B cell (primary cell): Measurements from ENCODE around the gene CADM1. TPM values are rescaled to one million over a fixed set of nuclear protein-coding genes. Genes with fewer than 3 reads are reported as not detected.
A peak's percentile ranks its signal among the peaks of the same experiment; 100 is the strongest.

Source experiments
- ATAC-seq: fragments of 200-7000 bp; cut with Tn5 transposase; one replicate; pipeline ENCODE4 v1.10.0; 2021; ENCODE audit warnings: low read depth, mild to moderate bottlenecking, moderate number of reproducible peaks, moderate library complexity
- CTCF ChIA-PET: fragments of 350-600 bp; sonication (Branson Sonifier 250); formaldehyde crosslinking; loops from one replicate; lab custom pipeline; 2021; ENCODE audit warnings: antibody characterized with exemption, inconsistent platforms; lab: Charles Lee
- POLR2A ChIA-PET: fragments of 350-600 bp; sonication (Branson Sonifier 250); formaldehyde crosslinking; loops from one replicate; lab custom pipeline; 2021; ENCODE audit warnings: antibody characterized with exemption; lab: Charles Lee
- DNase-seq: peaks from one replicate; pipeline ENCODE4 v3.0.0; 2013
- H2AFZ ChIP-seq: 2 replicates; pipeline ENCODE4 v1.6.1; 2012; ENCODE audit warnings: mild to moderate bottlenecking, low read depth, low read length; ENCODE audit not compliant: insufficient read depth, poor library complexity, severe bottlenecking
- H3K27ac ChIP-seq, 2 donors: 1 replicate in 1 of 2; 2 replicates in 1 of 2; pipeline ENCODE4 v1.5.1; 2012 to 2013; ENCODE audit warnings: low read length in 2 of 2, mild to moderate bottlenecking in 2 of 2, moderate library complexity in 1 of 2
- H3K27me3 ChIP-seq, 4 experiments: fragments of 200-600 bp in 1 of 4; sonication (generic) in 1 of 4; replicated peaks in 1 of 4; 1 replicate in 2 of 4; 2 replicates in 2 of 4; pipeline versions ENCODE4 v1.6.1 to v1.7.0; 2013 to 2016; ENCODE audit warnings: low read length in 3 of 4, mild to moderate bottlenecking in 2 of 4, mixed read lengths in 1 of 4, moderate library complexity in 1 of 4; ENCODE audit not compliant: insufficient read depth in 4 of 4, control insufficient read depth in 3 of 4; ENCODE audit errors: control extremely low read depth in 1 of 4
- H3K36me3 ChIP-seq, 2 experiments: replicated peaks in 1 of 2; 1 replicate in 1 of 2; 2 replicates in 1 of 2; pipeline versions ENCODE4 v1.6.1 to v1.7.1; 2013; ENCODE audit warnings: low read length in 1 of 2; ENCODE audit not compliant: insufficient read depth in 2 of 2, control insufficient read depth in 1 of 2; ENCODE audit errors: control extremely low read depth in 1 of 2, extremely low read depth in 1 of 2
- H3K4me1 ChIP-seq, 2 donors: fragments of 200-600 bp in 1 of 2; sonication (generic) in 1 of 2; 1 replicate in 1 of 2; 2 replicates in 1 of 2; pipeline versions ENCODE4 v1.5.1 to v1.6.1; 2013 to 2017; ENCODE audit warnings: low read length in 2 of 2; ENCODE audit not compliant: control insufficient read depth in 2 of 2, insufficient read depth in 2 of 2
- H3K4me2 ChIP-seq: replicated peaks from 2 replicates; pipeline ENCODE3; 2012; ENCODE audit warnings: mild to moderate bottlenecking, low read depth, low read length; ENCODE audit not compliant: poor library complexity, severe bottlenecking
- H3K4me3 ChIP-seq, 5 experiments: fragments of 200-600 bp in 1 of 5; sonication (generic) in 1 of 5; 1 replicate in 3 of 5; 2 replicates in 2 of 5; pipeline versions ENCODE4 v1.5.1 to v1.7.0; 2011 to 2016; ENCODE audit warnings: low read length in 4 of 5, mild to moderate bottlenecking in 4 of 5, low read depth in 2 of 5, control low read depth in 1 of 5, moderate library complexity in 1 of 5; ENCODE audit not compliant: insufficient read depth in 1 of 5; ENCODE audit errors: control extremely low read depth in 1 of 5, extremely low read depth in 1 of 5
- H3K79me2 ChIP-seq: fragments of 200-600 bp; sonication (generic); one replicate; pipeline ENCODE4 v1.6.0; 2016; ENCODE audit warnings: low read length; ENCODE audit not compliant: control insufficient read depth, insufficient read depth
- H3K9ac ChIP-seq: fragments of 200-600 bp; sonication (generic); 2 replicates; pipeline ENCODE4 v1.6.1; 2017; ENCODE audit warnings: mild to moderate bottlenecking, low read length, moderate library complexity
- H3K9me3 ChIP-seq, 3 donors: one replicate each; pipeline versions ENCODE4 v1.6.1 to v1.7.1; 2013; ENCODE audit warnings: low read length in 2 of 3; ENCODE audit not compliant: control insufficient read depth in 2 of 3, insufficient read depth in 1 of 3; ENCODE audit errors: control extremely low read depth in 1 of 3
- H4K20me1 ChIP-seq: 2 replicates; pipeline ENCODE4 v1.6.0; 2012; ENCODE audit warnings: mild to moderate bottlenecking, low read length; ENCODE audit not compliant: insufficient read depth, control insufficient read depth, poor library complexity, severe bottlenecking
- H3K27ac Mint-ChIP-seq: one replicate; pipeline ENCODE4 v1.8.0; 2021; ENCODE audit warnings: mixed read lengths
- H3K27me3 Mint-ChIP-seq: one replicate; pipeline ENCODE4 v1.8.0; 2021; ENCODE audit warnings: mixed read lengths
- H3K4me1 Mint-ChIP-seq: one replicate; pipeline ENCODE4 v1.8.0; 2021; ENCODE audit warnings: mixed read lengths
- H3K4me3 Mint-ChIP-seq: one replicate; pipeline ENCODE4 v1.8.0; 2021; ENCODE audit warnings: mixed read lengths
- H3K9me3 Mint-ChIP-seq: one replicate; pipeline ENCODE4 v1.8.0; 2022; ENCODE audit warnings: mixed read lengths; ENCODE audit not compliant: insufficient read depth
- CTCF ChIP-seq: fragments of 200-600 bp; IDR thresholded peaks from one replicate; pipeline ENCODE4 v1.8.0; 2022; ENCODE audit warnings: antibody characterized with exemption, mild to moderate bottlenecking
- EZH2 ChIP-seq: IDR thresholded peaks from 2 replicates; pipeline ENCODE4 v1.6.1; 2012; ENCODE audit warnings: borderline replicate concordance, low read depth, mild to moderate bottlenecking, moderate library complexity, low read length; ENCODE audit not compliant: insufficient read depth, poor library complexity, severe bottlenecking
- WGBS: methylation state at CpG from one replicate; pipeline ENCODE4 v1.1.5; 2013; ENCODE audit warnings: missing lambda C conversion rate; ENCODE audit not compliant: insufficient coverage; 5-methylcytosine and 5-hydroxymethylcytosine counted together
- intact Hi-C: fragments of 100-400 bp; cut with micrococcal nuclease; formaldehyde crosslinking; loops from one replicate; pipeline ENCODE4 v1.10.0; 2022
- polyA plus RNA-seq: library from polyadenylated mRNA; depleted of rRNA; stranded (reverse); fragments of >200 nt; gene quantifications from 2 replicates; pipeline ENCODE4 v1.2.3, GENCODE V29; 2012
- total RNA-seq, 2 donors: library from RNA; stranded (reverse); fragments of 120-200 nt in 1 of 2; gene quantifications; 1 replicate in 1 of 2; 2 replicates in 1 of 2; pipeline versions ENCODE4 v1.2.3 to v1.2.4, GENCODE V29; 2013 to 2022

CADM1 gene
- total and polyA plus RNA-seq, 2 donors (not counting 1 experiment from before 2014, with no cell fraction given) = 0.43 to 0.49 TPM

DNA sequence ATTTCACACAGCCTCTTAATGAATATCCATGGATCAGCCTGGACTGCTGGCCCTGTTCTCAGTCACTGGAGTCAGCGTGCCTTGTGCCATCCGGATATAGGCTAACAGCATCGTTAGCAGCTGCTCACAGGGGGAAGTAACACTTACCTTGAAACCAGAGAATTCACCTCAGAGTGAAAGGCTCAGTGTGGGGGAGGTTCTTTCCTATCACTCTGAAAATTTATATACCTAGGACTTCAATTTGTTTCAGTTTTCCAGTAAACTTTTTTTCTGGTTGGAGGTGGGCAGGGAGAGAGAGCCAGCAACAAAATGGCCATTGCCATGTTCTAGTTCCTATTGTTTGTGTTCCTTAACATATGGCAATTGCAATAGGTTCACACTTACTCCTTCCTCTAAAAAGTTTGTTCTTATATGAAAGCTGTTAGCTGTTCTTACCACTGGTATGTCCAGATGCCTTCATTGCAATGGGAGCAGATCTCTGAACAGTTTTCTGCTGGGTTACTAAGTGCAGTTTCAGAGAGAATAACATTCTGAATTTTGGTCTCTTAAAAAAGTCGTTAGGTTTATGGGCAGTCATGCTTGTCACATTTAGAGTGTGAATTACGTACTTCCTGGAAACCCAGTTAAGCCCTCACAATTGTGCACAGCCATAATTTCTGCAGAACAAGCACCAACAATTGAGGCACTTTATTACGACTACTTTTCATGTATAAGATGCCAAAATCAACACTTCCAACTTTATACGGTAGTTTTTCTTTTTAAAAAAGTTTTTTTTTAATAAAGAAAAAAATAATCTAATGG, 247.6 kb downstream of the CADM1 start:
- peak overlapping the region; percentile 66 for H3K27ac Mint-ChIP-seq
- no CpG with 5 or more reads among the region's 7 CpGs for WGBS
- ChIA-PET POLR2A (no interaction called here), CTCF (interaction anchor here (0.5 kb wide), 1 partner anchor 145 kb away, joined by 3 read pairs; no protein-coding TSS in a partner anchor)
- H3K4me2 ChIP-seq = peak overlapping the region; percentile 28
- no peak overlapping the region for H3K9ac ChIP-seq
- intact Hi-C loops = no loop called here
- H4K20me1 ChIP-seq = no peaks in the 10 kb centered on the region
- peak overlapping the region; percentile 66 for H3K4me3 Mint-ChIP-seq
- H3K9me3 ChIP-seq = no peaks in the 10 kb centered on the region
- ATAC-seq (peak; percentile 62), DNase-seq (peak; percentile 23)
- peaks cover 12% of the 10 kb centered on the region for H3K4me1 Mint-ChIP-seq
- H2AFZ ChIP-seq = no peak overlapping the region
- H3K79me2 ChIP-seq = no peaks in the 10 kb centered on the region
- H3K27me3 Mint-ChIP-seq = no peaks in the 10 kb centered on the region
- no peaks in the 10 kb centered on the region for H3K9me3 Mint-ChIP-seq
- no peak overlapping the region for H3K27ac ChIP-seq
- no peaks in the 10 kb centered on the region for H3K27me3 ChIP-seq
- H3K4me3 ChIP-seq = no peak overlapping the region
- peaks cover 0 to 9% of the 10 kb centered on the region in 2 donors for H3K4me1 ChIP-seq
- no peaks in the 10 kb centered on the region for H3K36me3 ChIP-seq
- TF ChIP-seq EZH2 = no peak
- no peak for TF ChIP-seq CTCF

DNA sequence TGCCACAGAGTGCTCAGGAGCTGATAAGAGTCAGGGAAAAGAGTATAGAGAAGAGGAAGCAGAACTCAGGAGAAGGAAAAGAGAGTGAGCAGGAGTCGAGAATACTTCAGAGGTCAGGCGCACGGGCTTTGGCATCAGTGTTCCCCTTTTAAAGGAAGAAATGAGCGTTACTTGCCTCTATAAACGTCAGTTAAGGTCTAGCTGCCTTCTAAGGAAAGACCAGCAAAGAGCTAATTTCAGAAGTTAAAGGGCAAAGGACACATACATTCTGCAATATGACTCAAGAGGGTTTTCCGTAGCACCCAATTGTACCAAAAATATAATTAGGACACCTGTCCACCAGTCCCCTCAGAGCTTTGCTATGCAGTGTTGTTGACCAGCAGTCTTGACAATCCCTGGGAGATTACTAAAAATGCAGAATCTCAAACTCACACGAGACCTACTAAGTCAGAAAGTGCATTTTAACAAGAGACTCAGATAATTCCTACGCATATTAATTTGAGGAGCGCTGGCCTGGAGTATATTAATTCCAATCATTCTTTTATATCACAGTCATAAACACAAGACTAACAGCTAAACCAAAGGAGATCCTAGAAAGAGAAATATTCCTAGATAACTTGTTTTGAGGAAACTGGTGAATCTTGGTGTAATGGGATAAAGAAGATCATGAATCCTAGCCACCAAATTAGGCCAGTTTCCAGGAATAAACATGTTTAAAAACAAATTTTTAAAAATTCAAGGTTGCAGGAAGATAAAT, 249.0 kb downstream of the CADM1 start:
- H3K27ac ChIP-seq = no peak overlapping the region
- no peak overlapping the region for H3K9ac ChIP-seq
- H4K20me1 ChIP-seq = no peaks in the 10 kb centered on the region
- H3K4me3 ChIP-seq = no peak overlapping the region
- H3K4me3 Mint-ChIP-seq = no peak overlapping the region
- H3K27ac Mint-ChIP-seq = no peak overlapping the region
- CTCF ChIA-PET = no interaction called here
- DNase-seq (no peak), ATAC-seq (no peak)
- no peaks in the 10 kb centered on the region for H3K79me2 ChIP-seq
- H2AFZ ChIP-seq = no peak overlapping the region
- H3K9me3 Mint-ChIP-seq = no peaks in the 10 kb centered on the region
- peaks cover 0 to 9% of the 10 kb centered on the region in 2 donors for H3K4me1 ChIP-seq
- intact Hi-C loops = no loop called here
- no peak for TF ChIP-seq EZH2
- no peak for TF ChIP-seq CTCF
- no peaks in the 10 kb centered on the region for H3K27me3 ChIP-seq
- WGBS = 60% methylated on average over 7 of the region's 9 CpGs
- POLR2A ChIA-PET = no interaction called here
- no peaks in the 10 kb centered on the region for H3K27me3 Mint-ChIP-seq
- H3K4me1 Mint-ChIP-seq = peaks cover 12% of the 10 kb centered on the region
- no peaks in the 10 kb centered on the region for H3K36me3 ChIP-seq
- H3K9me3 ChIP-seq = no peaks in the 10 kb centered on the region
- no peak overlapping the region for H3K4me2 ChIP-seq
